Epithelial cell of proximal tubule (primary cell): Measurements from ENCODE around the gene ABI3BP. TPM values are rescaled to one million over a fixed set of nuclear protein-coding genes. Genes with fewer than 3 reads are reported as not detected.

Source experiments
- DNase-seq: peaks from one replicate; pipeline ENCODE4 v3.0.0-alpha.2; 2011; ENCODE audit warnings: low read depth
- H3K4me3 ChIP-seq: 2 replicates; pipeline ENCODE4 v1.5.1; 2011; ENCODE audit warnings: low read depth, mild to moderate bottlenecking, low read length
- CTCF ChIP-seq: conservative IDR thresholded peaks from 2 replicates; pipeline ENCODE4 v1.5.1; 2012; ENCODE audit warnings: low read depth, mild to moderate bottlenecking, low read length
- total RNA-seq: library from RNA; depleted of rRNA; stranded (reverse); fragments of >200 nt; gene quantifications from 2 replicates; pipeline ENCODE4 v1.2.3, GENCODE V29; 2015

ABI3BP gene
- total RNA-seq, 1 donor from 2014 or later = 3.6 TPM

- no peak for DNase-seq
- H3K4me3 ChIP-seq = no peak overlapping the region
- no peak for TF ChIP-seq CTCF
Measured at GRCh38 chr3:100857863-100858262, 135.4 kb downstream of the ABI3BP start.

DNA sequence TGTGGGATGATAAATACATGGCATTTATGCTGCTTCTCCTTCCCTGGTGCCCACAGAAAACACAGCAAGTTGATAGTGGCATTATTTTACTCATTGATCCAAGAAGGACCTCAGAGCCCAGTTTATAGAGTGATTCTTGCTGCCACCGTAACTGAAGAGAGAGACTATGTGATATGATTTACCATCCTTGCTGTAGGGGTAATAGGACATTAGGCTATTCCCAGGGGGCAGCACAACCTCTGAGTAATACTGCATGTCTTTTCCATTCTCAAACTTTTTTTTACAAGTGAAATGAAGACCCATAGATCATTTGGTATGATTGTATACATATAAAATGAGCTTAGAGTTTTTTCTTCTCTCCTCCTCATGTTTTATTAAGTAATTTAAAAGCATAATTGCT is 136.4 kb downstream of the ABI3BP start:
- DNase-seq = no peak
- no peak overlapping the region for H3K4me3 ChIP-seq
- TF ChIP-seq CTCF = no peak

DNA sequence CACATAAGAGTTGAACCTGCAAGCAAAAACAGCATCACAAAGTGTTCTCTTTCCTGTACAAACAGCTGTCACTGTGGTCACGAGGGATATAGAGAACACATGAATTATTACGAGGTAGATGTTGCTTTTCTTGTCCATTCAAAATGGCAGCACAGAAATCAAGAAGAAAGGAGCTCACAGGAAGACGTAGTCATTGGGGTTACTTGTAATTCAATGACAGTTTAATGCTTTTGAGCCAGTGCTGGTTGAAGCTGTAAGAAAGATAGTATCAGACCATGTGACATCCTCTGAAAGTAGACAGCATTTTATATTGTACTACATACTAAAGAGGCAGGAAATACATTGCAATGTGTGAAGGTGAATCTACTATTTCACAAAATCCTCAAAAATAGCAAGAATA is 140.4 kb downstream of the ABI3BP start:
- no peak for TF ChIP-seq CTCF
- no peak for DNase-seq
- no peak overlapping the region for H3K4me3 ChIP-seq

- DNase-seq = no peak
- no peak overlapping the region for H3K4me3 ChIP-seq
- no peak for TF ChIP-seq CTCF
Measured at GRCh38 chr3:100850701-100851100, 142.5 kb downstream of the ABI3BP start.

- TF ChIP-seq CTCF = no peak
- DNase-seq = no peak
- H3K4me3 ChIP-seq = no peak overlapping the region
Measured at GRCh38 chr3:100850156-100850555, 143.1 kb downstream of the ABI3BP start.

DNA sequence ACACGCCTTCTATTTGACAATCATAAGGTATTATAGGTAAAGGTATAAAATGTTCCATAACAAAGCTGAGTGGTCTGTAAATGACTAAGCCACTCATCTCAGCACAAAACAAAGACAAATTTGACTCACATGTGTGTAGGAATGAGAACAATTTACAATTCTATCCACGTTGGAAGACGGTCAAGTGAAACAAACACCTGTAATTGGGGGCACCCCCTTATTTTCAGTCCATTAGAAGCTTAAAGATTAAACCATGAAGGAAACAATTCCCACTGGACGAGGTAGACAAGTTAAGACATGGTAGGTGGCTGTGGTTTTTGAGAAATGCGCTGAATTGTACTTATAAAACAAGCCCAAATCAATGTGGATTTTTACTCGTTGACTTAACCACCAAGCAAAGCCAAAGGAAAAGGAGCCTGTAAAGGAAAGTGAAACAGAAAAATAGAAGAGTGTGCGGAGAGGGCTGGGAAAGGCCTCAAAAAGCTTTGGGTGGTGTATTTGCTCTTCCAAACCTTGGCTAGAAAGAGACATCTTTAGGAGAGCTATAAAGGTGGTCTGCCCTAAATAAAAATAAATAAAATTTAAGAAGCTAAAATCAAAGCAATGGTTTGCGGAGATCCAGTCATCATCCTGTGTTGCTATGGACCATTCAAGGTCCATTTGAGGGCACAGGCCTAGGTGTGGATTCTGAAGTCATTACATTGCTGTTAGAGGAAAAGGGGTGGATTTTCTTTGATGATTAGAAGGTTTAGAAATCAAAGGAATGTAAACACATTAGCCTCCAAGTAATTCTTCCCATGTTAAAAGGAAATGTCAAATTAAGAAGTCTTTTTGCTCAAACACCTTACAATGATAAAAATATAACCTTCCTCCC is 148.9 kb downstream of the ABI3BP start:
- DNase-seq = peak; percentile 38
- H3K4me3 ChIP-seq = no peak overlapping the region
- TF ChIP-seq CTCF = no peak

GRCh38 chr3:100838157-100838556 is 155.1 kb downstream of the ABI3BP start:
- no peak for DNase-seq
- no peak overlapping the region for H3K4me3 ChIP-seq
- TF ChIP-seq CTCF = no peak
